ENCODE data around the gene MARS2.
"Not testable (repeated sequence)": the region's sequence is repeated elsewhere in the genome, so short reads cannot be mapped to it uniquely, and the experiment has no call there.

MARS2 gene

GRCh38 chr2:197707316-197708213, 2.4 kb downstream of the MARS2 start:
- DNase-seq, result peak; percentile 8

GRCh38 chr2:197708331-197708730, 3.2 kb downstream of the MARS2 start:
- no peak for DNase-seq

GRCh38 chr2:197709140-197709539, 4.0 kb downstream of the MARS2 start:
- not testable (repeated sequence) for DNase-seq

GRCh38 chr2:197710424-197711042, 5.4 kb downstream of the MARS2 start:
- no peak for DNase-seq

GRCh38 chr2:197711578-197711977, 6.4 kb downstream of the MARS2 start:
- DNase-seq, result no peak

- DNase-seq, result no peak
Measured at GRCh38 chr2:197713271-197713670, 8.1 kb downstream of the MARS2 start.

- no peak for DNase-seq
Measured at GRCh38 chr2:197717863-197718262, 12.7 kb downstream of the MARS2 start.

- DNase-seq, result no peak
Measured at GRCh38 chr2:197727011-197727410, 21.8 kb downstream of the MARS2 start.

GRCh38 chr2:197728555-197729544, 23.7 kb downstream of the MARS2 start:
- DNase-seq, result not testable (repeated sequence)

GRCh38 chr2:197740200-197740599, 35.0 kb downstream of the MARS2 start:
- DNase-seq, result no peak
